ENCODE results near the gene NME4. TPM values are rescaled to one million over a fixed set of nuclear protein-coding genes. Genes with fewer than 3 reads are reported as not detected.

NME4 gene
- total RNA-seq = 125 and 136 TPM in 2 replicates

GRCh38 chr16:397135-397661 lies at the start of gene NME4:
NME4 (plus strand) TSS chr16:397199; CDS start chr16:397223, 24 bp downstream.

GRCh38 chr16:352547-353403 lies 44.2 kb upstream of the NME4 start, which contains the start of gene AXIN1:
AXIN1 (minus strand) TSS chr16:352723; CDS start chr16:347025, 5,698 bp downstream.

GRCh38 chr16:370443-370842 lies 26.6 kb upstream of the NME4 start, which contains the start of gene MRPL28:
MRPL28 (minus strand) TSS chr16:370538; CDS start chr16:370218, 320 bp downstream.

GRCh38 chr16:381789-382717 lies 14.9 kb upstream of the NME4 start, which contains the start of gene PGAP6:
PGAP6 (minus strand) TSS chr16:381978; CDS start chr16:381821, 157 bp downstream.

GRCh38 chr16:401468-402348 lies 4.7 kb downstream of the NME4 start, which contains the start of gene DECR2:
DECR2 (plus strand) TSS chr16:401885; CDS start chr16:401964, 79 bp downstream.

GRCh38 chr16:425082-425718 lies 28.2 kb downstream of the NME4 start, which contains the start of gene RAB11FIP3:
RAB11FIP3 (plus strand) TSS chr16:425649; CDS start chr16:426007, 358 bp downstream.

Other genes with a start within 250 kb of the NME4 start
- gene HBZ, start 244.6 kb upstream of the NME4 start, total RNA-seq = not detected in 2 replicates
- not detected in 2 replicates for gene HBM, start 231.2 kb upstream of the NME4 start, total RNA-seq
- not detected in 2 replicates for gene HBA2, start 224.3 kb upstream of the NME4 start, total RNA-seq
- not detected in 2 replicates for gene HBA1, start 220.5 kb upstream of the NME4 start, total RNA-seq
- gene HBQ1, start 216.7 kb upstream of the NME4 start, total RNA-seq = not detected in 2 replicates
- 30.8 and 35.3 TPM in 2 replicates for gene LUC7L, start 167.8 kb upstream of the NME4 start, total RNA-seq
- 53.7 and 82.6 TPM in 2 replicates for gene FAM234A, start 162.4 kb upstream of the NME4 start, total RNA-seq
- 0.25 and 1.1 TPM in 2 replicates for gene RGS11, start 121.3 kb upstream of the NME4 start, total RNA-seq
- gene ARHGDIG, start 116.6 kb upstream of the NME4 start, total RNA-seq = 0.20 and 2.0 TPM in 2 replicates
- gene PDIA2, start 114.0 kb upstream of the NME4 start, total RNA-seq = 0.07 TPM in 1 of 2 replicates, not detected in the other
- gene AXIN1, start 44.5 kb upstream of the NME4 start, total RNA-seq = 19.2 and 23.7 TPM in 2 replicates
- gene MRPL28, start 26.7 kb upstream of the NME4 start, total RNA-seq = 146 and 154 TPM in 2 replicates
- gene PGAP6, start 15.2 kb upstream of the NME4 start, total RNA-seq = 55.5 and 64.6 TPM in 2 replicates
- 27.5 and 30.7 TPM in 2 replicates for gene DECR2, start 4.7 kb downstream of the NME4 start, total RNA-seq
- 34.9 and 42.6 TPM in 2 replicates for gene RAB11FIP3, start 28.4 kb downstream of the NME4 start, total RNA-seq
- gene CAPN15, start 130.5 kb downstream of the NME4 start, total RNA-seq = 51.1 and 58.2 TPM in 2 replicates
- not detected in 2 replicates for gene PRR35, start 163.2 kb downstream of the NME4 start, total RNA-seq
- gene NHLRC4, start 169.8 kb downstream of the NME4 start, total RNA-seq = 0.59 and 0.67 TPM in 2 replicates
- gene PIGQ, start 172.8 kb downstream of the NME4 start, total RNA-seq = 25.9 and 26.0 TPM in 2 replicates
- 14.0 and 19.3 TPM in 2 replicates for gene RAB40C, start 192.9 kb downstream of the NME4 start, total RNA-seq
- gene WFIKKN1, start 233.8 kb downstream of the NME4 start, total RNA-seq = 0.10 TPM in 1 of 2 replicates, not detected in the other
- gene METTL26, start 239.1 kb downstream of the NME4 start, total RNA-seq = 146 and 160 TPM in 2 replicates
- gene MCRIP2, start 244.6 kb downstream of the NME4 start, total RNA-seq = 27.6 and 35.6 TPM in 2 replicates